Caco-2 (cell line): Measurements from ENCODE around the gene SS18L1. TPM values are rescaled to one million over a fixed set of nuclear protein-coding genes. Genes with fewer than 3 reads are reported as not detected.

Experiments used
- BruUV-seq: library from RNA; stranded (reverse); fragments of 400-500 nt; replicated peaks from 2 replicates; lab custom pipeline; 2021; lab: Mats Ljungman, UMichigan
- CTCF ChIA-PET: fragments of 300-600 bp; sonication (Branson Sonifier 250); formaldehyde crosslinking; loops from one replicate; lab custom pipeline; 2022; ENCODE audit warnings: antibody characterized with exemption; lab: Charles Lee
- POLR2A ChIA-PET: fragments of 300-600 bp; sonication (Branson Sonifier 250); formaldehyde crosslinking; loops from one replicate; lab custom pipeline; 2022; ENCODE audit warnings: antibody characterized with exemption; lab: Charles Lee
- DNase-seq, 2 experiments: peaks; one replicate each; pipeline versions ENCODE4 v3.0.0 to v3.0.0-alpha.2; 2020 to 2022
- H3K27me3 ChIP-seq: replicated peaks from 2 replicates; pipeline ENCODE4 v1.6.0; 2011; ENCODE audit warnings: low read length; ENCODE audit not compliant: control insufficient read depth, insufficient read depth
- H3K36me3 ChIP-seq: 2 replicates; pipeline ENCODE4 v1.5.1; 2011; ENCODE audit warnings: low read length; ENCODE audit not compliant: control insufficient read depth, insufficient read depth
- H3K4me1 ChIP-seq: fragments of 250-450 bp; sonication (Bioruptor Pico); 2 replicates; pipeline ENCODE4 v1.5.1; 2020; ENCODE audit warnings: mild to moderate bottlenecking
- H3K4me3 ChIP-seq: 2 replicates; pipeline ENCODE4 v1.5.1; 2011; ENCODE audit warnings: low read depth, mild to moderate bottlenecking, control low read depth, low read length
- H3K9me3 ChIP-seq: fragments of 250-450 bp; sonication (Bioruptor Pico); 2 replicates; pipeline ENCODE4 v1.5.1; 2020; ENCODE audit warnings: mild to moderate bottlenecking, moderate library complexity
- H3K27ac Mint-ChIP-seq: one replicate; pipeline ENCODE4 v1.8.0; 2022; ENCODE audit warnings: mixed read lengths; ENCODE audit not compliant: unreplicated experiment
- H3K27me3 Mint-ChIP-seq: one replicate; pipeline ENCODE4 v1.8.0; 2022; ENCODE audit warnings: mixed read lengths; ENCODE audit not compliant: insufficient read depth, unreplicated experiment
- H3K36me3 Mint-ChIP-seq: one replicate; pipeline ENCODE4 v1.8.0; 2022; ENCODE audit warnings: mild to moderate bottlenecking, mixed read lengths; ENCODE audit not compliant: insufficient read depth, unreplicated experiment
- H3K4me1 Mint-ChIP-seq: one replicate; pipeline ENCODE4 v1.8.0; 2022; ENCODE audit warnings: low read depth, mixed read lengths; ENCODE audit not compliant: unreplicated experiment
- H3K4me3 Mint-ChIP-seq: one replicate; pipeline ENCODE4 v1.8.0; 2022; ENCODE audit warnings: mild to moderate bottlenecking, moderate library complexity, mixed read lengths; ENCODE audit not compliant: unreplicated experiment
- H3K9me3 Mint-ChIP-seq: one replicate; pipeline ENCODE4 v1.8.0; 2022; ENCODE audit warnings: mixed read lengths; ENCODE audit not compliant: unreplicated experiment
- CTCF ChIP-seq, 2 experiments: fragments of 200-600 bp in 1 of 2; IDR thresholded peaks; 1 replicate in 1 of 2; 2 replicates in 1 of 2; pipeline versions ENCODE4 v1.5.1 to v1.8.0; 2011 to 2022; ENCODE audit warnings: antibody characterized with exemption in 1 of 2, control low read depth in 1 of 2, inconsistent platforms in 1 of 2, low read depth in 1 of 2, low read length in 1 of 2, mild to moderate bottlenecking in 1 of 2, moderate library complexity in 1 of 2; ENCODE audit not compliant: insufficient read depth in 1 of 2, severe bottlenecking in 1 of 2, unreplicated experiment in 1 of 2
- intact Hi-C: fragments of 100-400 bp; cut with micrococcal nuclease; formaldehyde crosslinking; loops from one replicate; pipeline ENCODE4 v1.10.0; 2022; ENCODE audit not compliant: unreplicated experiment
- total RNA-seq: library from RNA; stranded (reverse); gene quantifications from 2 replicates; pipeline ENCODE4 v1.2.3, GENCODE V29; 2022

SS18L1 gene
- total RNA-seq, 1 experiment from 2014 or later = 46.4 TPM

GRCh38 chr20:62132421-62132820, 11.1 kb upstream of the SS18L1 start:
- H3K9me3 ChIP-seq = no peaks in the 10 kb centered on the region
- H3K27me3 ChIP-seq = no peaks in the 10 kb centered on the region
- H3K4me1 Mint-ChIP-seq = no peaks in the 10 kb centered on the region
- ChIA-PET POLR2A (interaction anchor here (1.0 kb wide), 1 partner anchor 9 kb away, joined by 3 read pairs; no protein-coding TSS in a partner anchor), CTCF (interaction anchor here (0.7 to 1.0 kb wide), 2 partner anchors 10 to 121 kb away, joined by 3 read pairs; no protein-coding TSS in a partner anchor)
- no peaks in the 10 kb centered on the region for H3K9me3 Mint-ChIP-seq
- intact Hi-C loops = no loop called here
- H3K27ac Mint-ChIP-seq = no peak overlapping the region
- no TSS peak for BruUV-seq
- H3K36me3 ChIP-seq = peaks cover 22% of the 10 kb centered on the region
- no peaks in the 10 kb centered on the region for H3K4me1 ChIP-seq
- DNase-seq = no peak
- no peaks in the 10 kb centered on the region for H3K27me3 Mint-ChIP-seq
- TF ChIP-seq CTCF (IDR thresholded peaks at IDR 0.05; ENCODE audit: insufficient read depth in 1 of 2, low read depth in 1 of 2, low read length in 1 of 2, severe bottlenecking in 1 of 2, unreplicated experiment in 1 of 2) = no peak
- no peak overlapping the region for H3K4me3 ChIP-seq
- H3K4me3 Mint-ChIP-seq = no peak overlapping the region
- peaks cover 94% of the 10 kb centered on the region for H3K36me3 Mint-ChIP-seq

- TF ChIP-seq CTCF (IDR thresholded peaks at IDR 0.05; ENCODE audit: insufficient read depth in 1 of 2, low read depth in 1 of 2, low read length in 1 of 2, severe bottlenecking in 1 of 2, unreplicated experiment in 1 of 2) = no peak
- Mint-ChIP-seq H3K9me3 (no peaks in the 10 kb centered on the region), H3K36me3 (peaks cover 95% of the 10 kb centered on the region), H3K4me3 (no peak overlapping the region), H3K4me1 (no peaks in the 10 kb centered on the region), H3K27me3 (no peaks in the 10 kb centered on the region), H3K27ac (peak overlapping the region; percentile 3)
- no peaks in the 10 kb centered on the region for H3K9me3 ChIP-seq
- H3K27me3 ChIP-seq = no peaks in the 10 kb centered on the region
- no TSS peak for BruUV-seq
- intact Hi-C loops = no loop called here
- no peak overlapping the region for H3K4me3 ChIP-seq
- ChIA-PET CTCF (interaction anchor here (0.6 to 1.0 kb wide), 4 partner anchors 9 to 122 kb away, joined by 3 to 4 read pairs (median 3); no protein-coding TSS in a partner anchor), POLR2A (interaction anchor here (0.5 to 1.0 kb wide), 2 partner anchors 8 to 44 kb away, joined by 3 read pairs; no protein-coding TSS in a partner anchor)
- DNase-seq = no peak
- H3K4me1 ChIP-seq = no peaks in the 10 kb centered on the region
- H3K36me3 ChIP-seq = peaks cover 21% of the 10 kb centered on the region
Observed at GRCh38 chr20:62133051-62133845, 10.3 kb upstream of the SS18L1 start.

- H3K9me3 ChIP-seq = no peaks in the 10 kb centered on the region
- DNase-seq = no peak
- H3K4me1 Mint-ChIP-seq = no peaks in the 10 kb centered on the region
- BruUV-seq = no TSS peak
- H3K4me1 ChIP-seq = no peaks in the 10 kb centered on the region
- H3K27ac Mint-ChIP-seq = peak overlapping the region; percentile 3
- intact Hi-C loops = no loop called here
- H3K4me3 ChIP-seq = no peak overlapping the region
- H3K4me3 Mint-ChIP-seq = no peak overlapping the region
- H3K27me3 ChIP-seq = no peaks in the 10 kb centered on the region
- ChIA-PET CTCF (interaction anchor here (0.6 to 1.0 kb wide), 3 partner anchors 12 to 73 kb away, joined by 3 to 4 read pairs (median 3); no protein-coding TSS in a partner anchor), POLR2A (interaction anchor here (0.5 kb wide), 1 partner anchor 43 kb away, joined by 3 read pairs; no protein-coding TSS in a partner anchor)
- no peaks in the 10 kb centered on the region for H3K27me3 Mint-ChIP-seq
- peaks cover 17% of the 10 kb centered on the region for H3K36me3 ChIP-seq
- peaks cover 95% of the 10 kb centered on the region for H3K36me3 Mint-ChIP-seq
- peak; percentile 24 to 47 for TF ChIP-seq CTCF (IDR thresholded peaks at IDR 0.05; ENCODE audit: insufficient read depth in 1 of 2, low read depth in 1 of 2, low read length in 1 of 2, severe bottlenecking in 1 of 2, unreplicated experiment in 1 of 2)
- H3K9me3 Mint-ChIP-seq = no peaks in the 10 kb centered on the region
Observed at GRCh38 chr20:62133864-62134263, 9.7 kb upstream of the SS18L1 start.
